GM06990 (cell line): Measurements from ENCODE around the gene KRTAP5-6.
"Not testable (repeated sequence)": the region's sequence is repeated elsewhere in the genome, so short reads cannot be mapped to it uniquely, and the experiment has no call there.

Experiments
- DNase-seq: peaks from one replicate; pipeline ENCODE4 v3.0.0-alpha.2; 2011; ENCODE audit not compliant: insufficient read length; ENCODE audit errors: extremely low read depth
- H3K27me3 ChIP-seq: replicated peaks from 2 replicates; pipeline ENCODE4 v1.6.0; 2011; ENCODE audit warnings: low read length; ENCODE audit not compliant: control insufficient read depth, insufficient read depth
- H3K36me3 ChIP-seq: 2 replicates; pipeline ENCODE4 v1.5.1; 2011; ENCODE audit warnings: low read length; ENCODE audit not compliant: control insufficient read depth, insufficient read depth
- H3K4me3 ChIP-seq: replicated peaks from 2 replicates; pipeline ENCODE4 v1.5.1; 2011; ENCODE audit warnings: low read depth, mild to moderate bottlenecking, control low read depth, low read length
- TF ChIP-seq, protein P1 (sequence below): IDR thresholded peaks from 2 replicates; pipeline ENCODE4 v1.5.1; 2011; ENCODE audit warnings: low read length, control low read depth, mild to moderate bottlenecking, inconsistent platforms; ENCODE audit not compliant: insufficient read depth, poor library complexity, severe bottlenecking

The KRTAP5-6 gene

DNA sequence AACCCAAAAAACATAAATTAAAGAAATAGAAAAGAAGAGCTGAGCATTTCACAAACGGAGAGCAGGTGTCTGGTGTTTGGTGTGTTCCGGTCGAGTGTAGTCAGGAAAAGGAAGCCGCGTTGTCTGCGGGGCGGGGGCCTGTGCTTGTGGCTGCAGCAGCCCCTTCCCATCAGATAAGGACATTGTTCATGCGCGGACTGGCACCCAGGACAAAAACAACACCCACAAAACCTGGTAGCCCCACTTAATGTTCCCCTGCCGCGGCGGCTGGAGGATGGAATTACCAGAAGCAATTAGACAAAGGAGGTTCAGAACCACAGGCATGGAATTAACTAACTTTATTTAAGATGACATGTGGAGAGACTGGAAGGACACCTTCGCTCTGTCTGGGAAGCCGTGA, 37.5 kb upstream of the KRTAP5-6 start:
- no peak for DNase-seq
- H3K27me3 ChIP-seq = peaks cover 3% of the 10 kb centered on the region
- no peak overlapping the region for H3K4me3 ChIP-seq
- no peaks in the 10 kb centered on the region for H3K36me3 ChIP-seq
- TF ChIP-seq, protein P1, sequence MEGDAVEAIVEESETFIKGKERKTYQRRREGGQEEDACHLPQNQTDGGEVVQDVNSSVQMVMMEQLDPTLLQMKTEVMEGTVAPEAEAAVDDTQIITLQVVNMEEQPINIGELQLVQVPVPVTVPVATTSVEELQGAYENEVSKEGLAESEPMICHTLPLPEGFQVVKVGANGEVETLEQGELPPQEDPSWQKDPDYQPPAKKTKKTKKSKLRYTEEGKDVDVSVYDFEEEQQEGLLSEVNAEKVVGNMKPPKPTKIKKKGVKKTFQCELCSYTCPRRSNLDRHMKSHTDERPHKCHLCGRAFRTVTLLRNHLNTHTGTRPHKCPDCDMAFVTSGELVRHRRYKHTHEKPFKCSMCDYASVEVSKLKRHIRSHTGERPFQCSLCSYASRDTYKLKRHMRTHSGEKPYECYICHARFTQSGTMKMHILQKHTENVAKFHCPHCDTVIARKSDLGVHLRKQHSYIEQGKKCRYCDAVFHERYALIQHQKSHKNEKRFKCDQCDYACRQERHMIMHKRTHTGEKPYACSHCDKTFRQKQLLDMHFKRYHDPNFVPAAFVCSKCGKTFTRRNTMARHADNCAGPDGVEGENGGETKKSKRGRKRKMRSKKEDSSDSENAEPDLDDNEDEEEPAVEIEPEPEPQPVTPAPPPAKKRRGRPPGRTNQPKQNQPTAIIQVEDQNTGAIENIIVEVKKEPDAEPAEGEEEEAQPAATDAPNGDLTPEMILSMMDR = no peak

GRCh38 chr11:1660111-1660867, 36.7 kb upstream of the KRTAP5-6 start:
- TF ChIP-seq, protein P1 = no peak
- DNase-seq = no peak

DNA sequence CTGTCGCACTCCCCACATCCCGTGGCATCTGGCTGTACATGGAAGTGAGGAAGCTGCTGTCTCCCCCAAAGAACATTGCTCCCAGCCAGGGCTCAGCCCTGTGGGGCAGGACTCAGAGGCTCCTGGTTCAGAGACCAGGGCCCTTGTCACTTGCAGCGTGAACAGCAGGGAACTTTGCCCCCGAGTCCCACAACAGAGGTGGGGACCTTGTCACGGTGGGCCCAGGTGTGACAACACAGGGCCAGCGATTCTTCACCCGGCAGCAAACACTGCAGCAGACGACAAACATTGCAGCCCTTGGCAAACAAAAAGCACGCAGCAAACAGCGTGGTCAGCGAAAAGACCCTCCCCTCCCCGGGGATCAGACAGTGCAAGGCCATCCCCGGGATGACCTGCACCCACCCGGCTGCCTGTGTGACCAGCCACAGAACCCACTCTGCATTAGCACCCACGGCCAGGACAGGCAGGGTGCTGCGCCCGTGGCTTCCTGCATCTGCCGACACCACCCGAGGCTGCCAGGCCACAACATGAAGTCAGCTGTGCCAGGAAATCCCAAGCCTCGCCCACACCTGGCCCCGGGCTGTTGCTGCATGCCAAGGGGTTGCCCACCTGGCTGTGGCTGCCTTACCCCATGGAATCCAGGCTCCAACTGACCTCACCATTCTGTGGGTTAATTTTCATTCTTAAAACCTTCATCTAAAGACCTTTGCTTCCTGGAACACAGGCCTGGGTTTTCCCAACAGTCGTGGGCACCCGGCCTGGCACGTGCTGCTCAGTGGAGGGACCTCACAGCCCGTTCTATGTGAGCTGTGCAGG, 35.3 kb upstream of the KRTAP5-6 start:
- not testable (repeated sequence) for H3K36me3 ChIP-seq, H3K4me3 ChIP-seq, DNase-seq, H3K27me3 ChIP-seq

More at GRCh38 chr11:1660111-1660867, 36.7 kb upstream of the KRTAP5-6 start:
- no peak overlapping the region for H3K4me3 ChIP-seq
- H3K27me3 ChIP-seq = peaks cover 3% of the 10 kb centered on the region
- no peaks in the 10 kb centered on the region for H3K36me3 ChIP-seq

DNA sequence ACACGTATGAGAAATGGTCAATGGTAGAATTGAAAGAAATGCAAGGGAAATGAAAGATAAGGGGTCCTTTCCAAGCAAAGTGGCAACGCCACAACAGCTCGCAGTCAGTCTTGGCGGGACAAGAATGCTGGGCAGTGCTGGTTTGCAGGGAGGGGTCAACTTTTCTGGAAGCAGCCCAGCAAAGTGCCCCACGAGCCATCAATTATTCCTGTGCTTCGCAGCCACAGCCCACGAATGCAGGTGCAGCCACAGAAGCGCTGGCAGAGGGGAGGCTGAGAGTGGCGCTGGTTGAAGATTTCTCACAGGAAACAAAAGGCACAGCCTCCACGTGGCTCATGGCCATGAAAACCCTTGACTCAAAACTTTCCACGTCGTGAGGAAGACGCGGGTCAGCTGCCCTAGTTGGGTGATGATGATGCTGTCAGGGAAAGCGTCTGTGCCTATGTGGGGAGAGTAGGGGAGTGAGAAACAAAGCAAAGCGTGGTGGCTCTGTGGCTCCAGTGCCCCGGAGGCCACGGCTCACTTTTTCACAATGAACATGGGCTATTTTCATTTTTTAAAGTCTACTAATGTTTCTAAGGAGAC, 34.2 kb upstream of the KRTAP5-6 start:
- not testable (repeated sequence) for DNase-seq, H3K36me3 ChIP-seq, H3K4me3 ChIP-seq

DNA sequence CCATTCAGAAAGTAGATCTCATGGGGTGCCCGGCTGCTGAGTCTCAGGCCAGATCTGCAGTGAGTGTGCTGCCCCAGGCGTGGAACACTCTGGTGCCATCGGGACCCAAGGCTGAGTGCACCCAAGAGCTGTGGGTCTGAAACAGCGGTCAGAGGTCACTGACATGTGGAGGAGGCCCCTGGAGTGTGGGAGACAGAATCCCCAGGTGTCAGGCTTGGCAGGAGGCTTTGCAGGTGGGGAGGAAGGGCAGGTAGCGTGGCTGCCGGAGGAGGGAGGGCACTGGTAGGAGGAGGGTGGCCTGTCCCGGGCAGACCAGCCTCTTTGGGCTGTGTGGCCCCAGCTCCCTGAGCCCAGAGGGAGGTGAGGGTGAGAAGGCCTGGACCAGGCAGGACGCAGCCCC, 31.7 kb upstream of the KRTAP5-6 start:
- no peaks in the 10 kb centered on the region; the same call in 1 of the 2 replicates for H3K27me3 ChIP-seq

More for the DNA sequence above, 34.2 kb upstream of the KRTAP5-6 start:
- H3K27me3 ChIP-seq = not testable (repeated sequence)

DNA sequence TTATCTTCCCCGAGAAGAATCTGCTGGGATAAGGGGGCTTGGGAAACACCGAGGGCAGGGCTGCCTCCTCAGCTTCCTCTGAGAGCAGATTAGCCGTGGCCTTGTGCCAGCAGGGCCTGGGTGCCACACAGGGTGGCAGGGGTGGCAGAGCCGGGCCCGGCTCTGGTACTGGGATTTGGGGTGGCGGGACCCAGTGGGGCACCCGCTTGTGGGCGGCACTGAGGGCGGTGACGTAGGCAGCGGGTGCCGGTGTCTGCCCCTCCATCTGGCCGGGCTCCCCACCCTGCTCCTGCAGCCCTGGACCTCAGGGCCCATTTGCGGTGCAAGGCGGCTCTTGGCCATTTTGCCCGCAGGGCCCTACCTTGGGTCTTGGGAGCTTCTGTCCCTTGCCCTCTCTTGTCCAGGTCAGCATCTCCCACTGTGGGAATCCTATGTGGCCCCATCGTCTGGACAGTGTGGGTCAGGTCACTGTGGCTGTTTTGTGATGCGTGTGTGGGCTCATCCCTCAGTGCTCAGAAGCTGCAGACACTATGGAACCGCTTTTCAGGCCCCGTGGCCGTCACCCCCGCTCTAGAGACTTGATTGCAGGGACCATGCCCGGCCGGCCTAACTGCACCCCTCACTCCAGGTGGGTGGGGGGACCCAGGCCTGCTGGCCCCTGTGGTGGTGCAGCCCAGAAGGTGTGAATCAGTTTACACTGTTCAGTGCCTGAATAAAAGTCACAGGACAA, 29.7 kb upstream of the KRTAP5-6 start:
- Histone ChIP-seq H3K36me3 (no peaks in the 10 kb centered on the region), H3K4me3 (no peak overlapping the region), H3K27me3 (no peaks in the 10 kb centered on the region; the same call in 1 of the 2 replicates)
- no peak for DNase-seq
- TF ChIP-seq, protein P1 = no peak

More for the DNA sequence above, 31.7 kb upstream of the KRTAP5-6 start:
- TF ChIP-seq, protein P1 = no peak
- H3K4me3 ChIP-seq = no peak overlapping the region
- H3K36me3 ChIP-seq = no peaks in the 10 kb centered on the region
- DNase-seq = no peak
